GM18951 (cell line): Measurements from ENCODE around the gene POTEE.
"Not testable (repeated sequence)": the region's sequence is repeated elsewhere in the genome, so short reads cannot be mapped to it uniquely, and the experiment has no call there.

Experiments
- POLR2A ChIP-seq: IDR thresholded peaks from 4 replicates; pipeline ENCODE4 v1.6.1; 2011; ENCODE audit warnings: mild to moderate bottlenecking; ENCODE audit not compliant: insufficient read length, insufficient read depth; ENCODE audit errors: extremely low read depth
- in situ Hi-C: fragments of 300-500 bp; cut with MboI; formaldehyde crosslinking; loops from one replicate; pipeline ENCODE4 v1.12.0; 2022; ENCODE audit warnings: low sequenced_read_pairs, mixed read lengths, inconsistent platforms; ENCODE audit not compliant: unreplicated experiment

POTEE gene

GRCh38 chr2:131209030-131209772 is at the start of gene POTEE:
Gene POTEE, plus strand, starts transcription at chr2:131209536. Its CDS starts 8,867 bp downstream, at chr2:131218403.
- in situ Hi-C loops = not testable (repeated sequence)

GRCh38 chr2:131165562-131165961 is 43.8 kb upstream of the POTEE start:
- in situ Hi-C loops = loop anchor here (25.0 kb wide), 2 partner anchors 147 to 497 kb away; no protein-coding TSS in a partner anchor

- TF ChIP-seq POLR2A = no peak
- in situ Hi-C loops = loop anchor here (25.0 kb wide), 2 partner anchors 144 to 494 kb away; no protein-coding TSS in a partner anchor
These were observed 40.8 kb upstream of the POTEE start for GRCh38 chr2:131168538-131168937.

GRCh38 chr2:131178050-131178449 is 31.3 kb upstream of the POTEE start:
- in situ Hi-C loops = not testable (repeated sequence)

- in situ Hi-C loops = not testable (repeated sequence)
These were observed 30.5 kb upstream of the POTEE start for GRCh38 chr2:131178721-131179418.

GRCh38 chr2:131181451-131181850 is 27.9 kb upstream of the POTEE start:
- in situ Hi-C loops = not testable (repeated sequence)

GRCh38 chr2:131193421-131193820 is 15.9 kb upstream of the POTEE start:
- in situ Hi-C loops = not testable (repeated sequence)

- in situ Hi-C loops = not testable (repeated sequence)
These were observed 13.2 kb upstream of the POTEE start for GRCh38 chr2:131196186-131196585.

DNA sequence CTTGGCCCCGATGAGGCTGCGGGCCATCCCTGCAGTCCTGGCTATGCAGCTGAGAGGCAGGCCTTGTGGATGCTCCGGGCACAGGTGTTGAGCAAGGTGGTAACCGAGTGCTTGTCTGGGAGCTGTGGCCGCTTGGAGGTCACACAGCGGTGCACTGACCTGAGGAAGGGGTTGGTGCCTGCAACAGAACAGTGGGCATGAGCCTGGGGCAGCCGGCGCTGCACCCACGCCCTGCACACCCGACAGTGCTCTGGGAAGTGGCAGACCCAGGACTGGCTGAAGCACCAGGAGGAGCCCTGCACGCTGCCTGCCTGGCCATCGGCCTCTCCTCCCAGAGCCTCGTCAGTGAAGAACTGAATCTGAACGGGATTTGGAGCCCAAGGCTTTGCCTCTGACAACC is 8.2 kb upstream of the POTEE start:
- in situ Hi-C loops = no loop called here
- no peak for TF ChIP-seq POLR2A

GRCh38 chr2:131207839-131208238 is 1.5 kb upstream of the POTEE start:
- in situ Hi-C loops = not testable (repeated sequence)

DNA sequence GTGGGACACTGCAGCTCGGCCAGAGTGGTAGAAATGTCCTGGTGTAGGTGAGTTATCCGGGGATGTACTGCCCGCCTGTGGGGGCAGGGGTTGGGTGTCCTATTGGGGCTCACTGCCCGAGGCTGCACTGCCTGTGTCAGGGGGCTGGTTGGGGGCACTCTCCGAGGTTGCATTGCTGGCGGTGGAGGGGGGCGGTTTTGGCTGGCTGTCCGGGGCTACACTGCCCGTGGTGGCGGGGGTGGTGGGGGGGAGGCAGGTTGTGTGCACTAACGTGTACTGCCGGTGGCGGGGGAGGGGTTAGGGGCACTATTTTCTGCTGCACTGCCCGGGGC is 403 bp downstream of the POTEE start:
- in situ Hi-C loops = not testable (repeated sequence)

GRCh38 chr2:131210434-131211211 is 1.3 kb downstream of the POTEE start:
- in situ Hi-C loops = not testable (repeated sequence)

GRCh38 chr2:131217238-131217986 is 8.1 kb downstream of the POTEE start:
- in situ Hi-C loops = not testable (repeated sequence)

- in situ Hi-C loops = not testable (repeated sequence)
These were observed 26.5 kb downstream of the POTEE start for GRCh38 chr2:131235543-131236449.
